B cell (primary cell): ENCODE data around the gene PLCB3.
"Not testable (repeated sequence)": the region's sequence is repeated elsewhere in the genome, so short reads cannot be mapped to it uniquely, and the experiment has no call there.

Experiments
- EZH2 ChIP-seq: IDR thresholded peaks from 2 replicates; pipeline ENCODE4 v1.6.1; 2012; ENCODE audit warnings: borderline replicate concordance, low read depth, mild to moderate bottlenecking, moderate library complexity, low read length; ENCODE audit not compliant: insufficient read depth, poor library complexity, severe bottlenecking
- TF ChIP-seq, protein P1 (sequence below): fragments of 200-600 bp; IDR thresholded peaks from one replicate; pipeline ENCODE4 v1.8.0; 2022; ENCODE audit warnings: antibody characterized with exemption, mild to moderate bottlenecking

- TF ChIP-seq, protein P1, sequence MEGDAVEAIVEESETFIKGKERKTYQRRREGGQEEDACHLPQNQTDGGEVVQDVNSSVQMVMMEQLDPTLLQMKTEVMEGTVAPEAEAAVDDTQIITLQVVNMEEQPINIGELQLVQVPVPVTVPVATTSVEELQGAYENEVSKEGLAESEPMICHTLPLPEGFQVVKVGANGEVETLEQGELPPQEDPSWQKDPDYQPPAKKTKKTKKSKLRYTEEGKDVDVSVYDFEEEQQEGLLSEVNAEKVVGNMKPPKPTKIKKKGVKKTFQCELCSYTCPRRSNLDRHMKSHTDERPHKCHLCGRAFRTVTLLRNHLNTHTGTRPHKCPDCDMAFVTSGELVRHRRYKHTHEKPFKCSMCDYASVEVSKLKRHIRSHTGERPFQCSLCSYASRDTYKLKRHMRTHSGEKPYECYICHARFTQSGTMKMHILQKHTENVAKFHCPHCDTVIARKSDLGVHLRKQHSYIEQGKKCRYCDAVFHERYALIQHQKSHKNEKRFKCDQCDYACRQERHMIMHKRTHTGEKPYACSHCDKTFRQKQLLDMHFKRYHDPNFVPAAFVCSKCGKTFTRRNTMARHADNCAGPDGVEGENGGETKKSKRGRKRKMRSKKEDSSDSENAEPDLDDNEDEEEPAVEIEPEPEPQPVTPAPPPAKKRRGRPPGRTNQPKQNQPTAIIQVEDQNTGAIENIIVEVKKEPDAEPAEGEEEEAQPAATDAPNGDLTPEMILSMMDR, result not testable (repeated sequence)
- not testable (repeated sequence) for TF ChIP-seq EZH2
Measured at GRCh38 chr11:64307795-64308194, 56.5 kb downstream of the PLCB3 start.
